ENCODE measurements around the gene ASIC4.

The ASIC4 gene

GRCh38 chr2:219513787-219514186 is 495 bp upstream of the ASIC4 start:
- TF ChIP-seq CTCF (IDR thresholded peaks at IDR 0.05; ENCODE audit: borderline replicate concordance, control extremely low read depth, extremely low read depth, insufficient read depth, missing control alignments), result no peak
- DNase-seq (ENCODE audit: low spot score), result no peak
- in situ Hi-C loops (cut with MboI; ENCODE audit: low sequenced_read_pairs, unreplicated experiment), result no loop called here

GRCh38 chr2:219514836-219515235 is 554 bp downstream of the ASIC4 start:
- TF ChIP-seq CTCF (IDR thresholded peaks at IDR 0.05; ENCODE audit: borderline replicate concordance, control extremely low read depth, extremely low read depth, insufficient read depth, missing control alignments), result no peak

GRCh38 chr2:219515874-219516629 is 1.8 kb downstream of the ASIC4 start:
- DNase-seq (ENCODE audit: low spot score), result no peak
- TF ChIP-seq CTCF (IDR thresholded peaks at IDR 0.05; ENCODE audit: borderline replicate concordance, control extremely low read depth, extremely low read depth, insufficient read depth, missing control alignments), result no peak
- in situ Hi-C loops (cut with MboI; ENCODE audit: low sequenced_read_pairs, unreplicated experiment), result no loop called here

More at GRCh38 chr2:219514836-219515235, 554 bp downstream of the ASIC4 start:
- DNase-seq (ENCODE audit: low spot score), result no peak
- in situ Hi-C loops (cut with MboI; ENCODE audit: low sequenced_read_pairs, unreplicated experiment), result no loop called here

- in situ Hi-C loops (cut with MboI; ENCODE audit: low sequenced_read_pairs, unreplicated experiment), result no loop called here
- TF ChIP-seq CTCF (IDR thresholded peaks at IDR 0.05; ENCODE audit: borderline replicate concordance, control extremely low read depth, extremely low read depth, insufficient read depth, missing control alignments), result no peak
- DNase-seq (ENCODE audit: low spot score), result no peak
These were observed 2.6 kb downstream of the ASIC4 start for GRCh38 chr2:219516888-219517287.

GRCh38 chr2:219517954-219518778 is 3.9 kb downstream of the ASIC4 start:
- in situ Hi-C loops (cut with MboI; ENCODE audit: low sequenced_read_pairs, unreplicated experiment), result no loop called here
- TF ChIP-seq CTCF (IDR thresholded peaks at IDR 0.05; ENCODE audit: borderline replicate concordance, control extremely low read depth, extremely low read depth, insufficient read depth, missing control alignments), result no peak
- DNase-seq (ENCODE audit: low spot score), result no peak

GRCh38 chr2:219519526-219519916 is 5.2 kb downstream of the ASIC4 start:
- TF ChIP-seq CTCF (IDR thresholded peaks at IDR 0.05; ENCODE audit: borderline replicate concordance, control extremely low read depth, extremely low read depth, insufficient read depth, missing control alignments), result no peak
- no peak for DNase-seq (ENCODE audit: low spot score)
- in situ Hi-C loops (cut with MboI; ENCODE audit: low sequenced_read_pairs, unreplicated experiment), result no loop called here
